Measurements from ENCODE around the gene GGACT.
"Not testable (repeated sequence)": the region's sequence is repeated elsewhere in the genome, so short reads cannot be mapped to it uniquely, and the experiment has no call there.

DNA sequence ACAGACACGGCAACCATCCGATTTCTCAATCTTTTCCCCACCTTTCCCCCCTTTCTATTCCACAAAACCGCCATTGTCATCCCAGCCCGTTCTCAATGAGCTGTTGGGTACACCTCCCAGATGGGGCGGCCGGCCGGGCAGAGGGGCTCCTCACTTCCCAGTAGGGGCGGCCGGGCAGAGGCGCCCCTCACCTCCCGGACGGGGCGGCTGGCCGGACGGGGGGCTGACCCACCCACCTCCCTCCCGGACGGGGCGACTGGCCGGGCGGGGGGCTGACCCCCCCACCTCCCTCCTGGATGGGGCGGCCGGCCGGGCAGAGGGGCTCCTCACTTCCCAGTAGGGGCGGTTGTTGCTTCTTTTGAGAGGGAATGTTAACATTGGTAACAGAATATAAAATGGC, 30.3 kb upstream of the GGACT start:
- TF ChIP-seq POLR2A (IDR thresholded peaks at IDR 0.05; ENCODE audit: control extremely low read depth in 1 of 2, low read depth in 2 of 2, low read length in 2 of 2); SP1 (IDR thresholded peaks at IDR 0.05; ENCODE audit: low read depth, low read length): not testable (repeated sequence)

Measured in H1 (cell line).